NCI-H2196 (cell line): Measurements from ENCODE around the gene CAMTA1.

Source experiments
- DNase-seq: peaks from one replicate; lab custom pipeline; 2025; ENCODE audit not compliant: unreplicated experiment; lab: John Stamatoyannopoulos, UW

CAMTA1 gene

DNA sequence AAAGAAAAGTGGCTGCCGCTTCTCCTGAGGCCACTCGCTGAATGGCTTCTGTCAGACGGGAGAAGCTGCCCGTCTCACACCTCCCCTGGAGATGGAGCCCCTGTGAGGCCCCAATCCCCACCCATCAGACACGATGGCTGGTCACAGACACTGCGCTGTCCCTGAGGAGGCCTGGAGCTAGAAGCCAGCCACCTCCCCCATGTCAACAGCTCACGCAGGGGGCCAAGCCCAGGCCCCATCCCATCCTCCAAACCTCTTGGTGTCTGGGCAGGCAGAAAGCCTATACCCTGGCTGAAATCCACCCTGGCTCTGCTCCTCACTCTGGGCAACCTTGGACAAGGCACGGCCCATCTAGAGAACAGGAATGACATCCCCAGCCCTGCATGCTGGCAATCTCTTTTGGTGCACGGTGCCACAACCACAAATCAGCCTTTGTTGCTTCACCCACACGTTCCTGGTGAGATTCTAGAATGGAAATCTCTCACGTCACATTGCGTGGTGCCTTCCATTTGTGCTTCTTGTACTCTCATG is 711.9 kb downstream of the CAMTA1 start:
- DNase-seq = no peak

DNA sequence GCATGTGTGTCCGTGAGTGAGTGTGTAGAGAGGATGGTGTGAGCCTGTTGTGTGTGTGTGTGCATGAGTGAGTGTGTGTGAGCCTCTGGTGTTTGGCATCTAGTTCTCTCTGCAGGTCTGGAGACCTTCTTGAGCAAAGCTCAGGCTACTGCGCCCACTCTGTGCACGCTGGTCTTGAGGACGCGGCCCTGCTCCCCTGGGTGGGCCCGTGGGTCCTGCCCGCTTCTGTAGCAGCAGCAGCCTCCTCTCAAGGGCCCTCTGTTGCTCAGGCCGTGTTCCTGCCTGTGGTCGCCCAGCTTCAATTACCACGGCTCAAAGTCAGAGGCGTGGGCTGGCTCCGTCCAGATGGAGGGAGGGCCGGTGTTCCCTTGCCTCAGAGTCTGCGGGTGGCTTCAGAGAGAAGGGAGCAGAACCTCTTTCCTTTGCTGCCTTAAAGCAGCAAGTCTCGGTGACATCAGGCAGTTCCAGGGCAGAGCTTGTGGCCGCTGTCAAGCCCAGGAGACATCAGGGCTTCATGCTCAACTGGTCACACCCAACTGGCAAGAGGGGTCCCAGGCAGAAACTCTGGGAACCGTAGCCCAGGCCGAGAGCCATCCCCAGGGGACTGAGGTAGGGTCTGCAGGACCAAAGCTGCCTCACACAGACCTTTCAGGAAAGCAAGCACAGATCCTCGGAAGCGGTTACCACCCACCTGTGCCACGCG is 715.3 kb downstream of the CAMTA1 start:
- no peak for DNase-seq

DNA sequence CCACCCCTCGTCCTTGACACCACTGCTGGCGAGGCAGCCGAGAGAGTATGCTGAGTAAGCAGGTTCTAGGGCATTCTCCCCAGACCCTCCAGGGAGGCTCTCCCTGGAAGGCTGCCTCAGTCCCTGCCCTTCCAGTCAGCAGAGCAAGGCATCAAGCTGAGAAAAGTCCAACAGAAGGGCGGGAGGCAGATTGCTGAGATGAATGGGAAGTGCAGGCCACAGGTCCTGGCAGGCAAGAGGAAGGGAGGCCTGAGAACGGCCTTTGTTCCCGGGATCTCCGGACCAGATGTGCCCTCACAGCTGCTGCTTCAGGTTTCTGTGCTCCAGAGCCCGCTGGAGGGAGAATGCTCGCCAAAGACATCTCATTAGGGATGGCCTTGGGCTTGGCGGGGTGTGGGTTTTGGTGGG is 715.8 kb downstream of the CAMTA1 start:
- no peak for DNase-seq

DNA sequence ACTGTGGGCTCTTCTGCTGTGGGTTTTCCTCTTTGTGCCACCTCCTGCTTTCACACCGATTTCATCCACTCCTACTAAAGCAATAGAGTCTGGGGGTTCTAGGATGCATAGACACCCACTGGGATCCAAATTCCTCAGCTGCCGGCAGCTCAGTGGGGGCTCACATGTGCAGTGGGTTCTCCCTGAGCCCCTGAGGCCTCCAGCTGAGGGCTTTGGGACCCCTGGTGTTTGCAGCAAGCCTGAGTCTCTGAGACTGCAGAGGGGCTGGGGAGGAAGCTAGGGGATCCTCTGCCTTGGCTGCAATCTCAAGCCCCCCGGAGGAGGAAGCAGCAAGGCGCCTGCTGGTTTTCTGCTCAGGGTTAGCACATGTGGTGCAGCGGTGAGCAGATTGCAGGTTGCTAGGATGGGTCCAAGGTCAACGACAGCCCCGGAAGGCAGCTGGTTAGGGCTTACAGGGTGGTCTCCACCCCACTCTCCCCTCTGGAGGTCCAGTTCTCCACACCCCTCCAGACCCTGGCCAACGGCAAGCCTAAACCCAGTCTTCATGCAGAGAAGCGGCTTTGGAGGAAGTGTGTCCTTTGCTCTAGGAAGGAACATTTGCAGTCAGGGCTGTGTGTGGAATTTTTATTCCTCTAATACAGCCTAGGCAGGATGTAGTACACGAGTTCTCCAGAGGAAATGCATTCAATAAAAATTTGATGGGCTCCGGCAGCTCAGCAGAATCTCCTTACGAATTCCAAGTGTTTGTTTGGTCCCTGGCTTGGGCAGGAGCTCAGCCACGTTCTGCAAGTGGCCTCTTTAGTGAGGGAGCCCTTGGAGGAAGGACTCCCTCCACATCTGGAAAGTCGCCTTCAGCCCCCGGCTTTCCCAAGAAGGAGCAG is 716.7 kb downstream of the CAMTA1 start:
- no peak for DNase-seq

DNA sequence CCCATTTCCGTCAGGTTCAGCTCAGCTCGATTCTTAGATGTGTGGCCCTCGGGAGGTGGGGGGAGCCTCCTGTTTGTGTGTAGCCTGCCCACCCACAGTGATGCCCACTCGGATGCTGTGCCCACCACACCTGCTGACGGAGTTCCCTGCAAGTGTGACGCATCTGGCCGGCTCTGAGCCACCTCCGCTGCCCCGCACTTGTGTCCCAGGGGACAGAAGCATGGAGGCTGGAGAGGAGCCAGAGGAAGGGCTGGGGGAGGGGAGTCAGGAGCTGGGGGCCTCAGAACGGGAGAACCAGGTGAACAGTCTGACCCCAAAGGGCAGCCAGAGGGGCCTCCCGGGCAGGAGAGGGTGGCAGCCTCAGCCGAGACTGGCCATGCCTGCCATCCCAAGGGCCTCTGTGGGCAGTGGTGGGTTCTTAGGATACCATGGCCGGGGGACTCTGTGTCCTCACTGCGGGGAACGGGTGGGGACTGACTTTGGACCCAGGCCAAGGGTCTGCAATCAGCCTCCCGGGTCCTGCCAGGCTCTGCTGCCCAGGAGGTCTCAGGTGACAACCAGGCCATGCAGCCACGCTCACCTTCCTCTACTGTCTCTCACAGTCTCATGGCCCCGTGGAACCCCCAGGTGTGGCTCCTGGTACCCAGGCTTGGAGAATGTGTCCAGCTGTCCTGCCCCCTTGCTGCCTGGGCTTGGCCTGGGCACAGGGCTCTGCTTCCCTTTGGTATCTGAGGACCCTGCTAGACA is 718.6 kb downstream of the CAMTA1 start:
- no peak for DNase-seq

DNA sequence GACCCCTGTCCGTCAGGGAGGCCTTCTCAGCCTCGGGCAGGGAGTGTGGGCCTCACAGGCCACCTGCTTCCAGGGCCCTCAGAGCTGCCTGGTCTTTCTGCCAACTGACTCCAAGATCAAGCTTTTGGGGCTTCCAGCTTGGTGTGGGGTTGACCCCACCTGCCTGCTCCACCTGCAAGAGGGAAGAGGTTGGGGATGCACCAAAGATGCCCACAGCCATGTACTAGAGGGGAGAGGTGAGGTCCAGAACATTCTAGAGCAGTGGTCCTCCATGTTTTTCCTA is 719.1 kb downstream of the CAMTA1 start:
- DNase-seq = no peak

DNA sequence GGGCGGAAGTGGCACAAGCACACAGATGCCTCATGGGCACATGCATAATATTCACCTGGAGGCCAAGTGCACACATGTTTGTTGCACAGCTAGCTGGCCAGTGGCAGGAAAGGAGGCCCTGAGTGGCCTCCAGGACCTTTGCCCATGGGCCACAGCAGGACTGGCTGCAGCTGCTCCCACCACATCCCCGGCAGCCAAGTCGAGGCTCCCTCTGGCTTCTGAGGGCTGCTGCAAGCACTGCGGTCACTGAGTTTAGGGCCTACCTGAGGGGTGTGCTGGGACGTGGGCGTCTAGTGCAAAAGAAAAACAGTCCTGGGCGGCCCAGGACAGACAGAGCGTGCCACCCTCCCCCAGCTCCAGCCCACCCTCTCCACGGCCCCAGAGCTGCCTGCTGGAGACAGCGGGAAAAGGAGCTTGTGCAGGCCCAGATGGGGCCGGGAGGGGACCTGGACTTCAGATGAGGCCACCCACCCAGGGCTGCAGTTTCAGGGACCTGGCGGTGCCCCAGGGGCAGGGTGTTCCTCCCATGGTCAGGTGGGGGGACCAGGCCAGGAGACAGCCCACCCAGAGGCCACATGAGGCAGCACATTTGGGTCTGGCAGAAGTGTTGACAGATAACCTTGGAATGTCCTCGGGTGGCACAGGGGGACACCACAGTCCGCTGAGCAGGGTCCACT is 720.0 kb downstream of the CAMTA1 start:
- no peak for DNase-seq

DNA sequence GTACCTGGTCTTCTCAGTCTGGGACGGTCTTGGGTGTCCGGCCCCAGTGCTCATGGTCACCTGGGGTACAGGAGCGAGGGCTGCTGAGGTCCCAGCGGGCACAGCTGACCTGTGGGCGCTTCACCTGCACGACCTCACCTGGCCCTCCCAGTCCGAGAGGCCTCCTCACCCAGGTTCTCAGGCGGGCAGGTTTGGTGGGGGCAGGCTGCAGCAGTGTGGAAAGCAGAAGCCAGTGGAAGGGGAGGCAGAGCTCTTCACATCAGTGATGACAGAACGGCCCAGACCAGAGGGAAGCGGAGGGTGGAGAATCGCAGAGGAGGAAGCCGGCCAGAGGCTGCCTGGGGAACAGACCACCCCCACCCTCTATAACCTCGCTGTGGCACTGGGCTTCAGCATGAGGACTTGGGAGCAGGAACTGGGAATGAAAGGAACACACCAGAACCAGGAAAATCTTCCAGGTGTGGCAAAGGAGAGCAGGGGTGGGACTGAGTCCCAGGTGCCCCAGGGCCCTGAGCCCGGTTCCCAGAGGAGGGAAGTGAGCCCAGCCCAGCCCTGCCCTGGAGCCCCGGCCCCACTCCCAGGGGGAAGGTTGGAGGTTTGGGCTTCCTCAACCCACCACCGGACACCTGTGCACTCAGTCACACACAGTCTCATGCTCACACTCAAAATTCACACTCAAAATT is 720.7 kb downstream of the CAMTA1 start:
- no peak for DNase-seq

DNA sequence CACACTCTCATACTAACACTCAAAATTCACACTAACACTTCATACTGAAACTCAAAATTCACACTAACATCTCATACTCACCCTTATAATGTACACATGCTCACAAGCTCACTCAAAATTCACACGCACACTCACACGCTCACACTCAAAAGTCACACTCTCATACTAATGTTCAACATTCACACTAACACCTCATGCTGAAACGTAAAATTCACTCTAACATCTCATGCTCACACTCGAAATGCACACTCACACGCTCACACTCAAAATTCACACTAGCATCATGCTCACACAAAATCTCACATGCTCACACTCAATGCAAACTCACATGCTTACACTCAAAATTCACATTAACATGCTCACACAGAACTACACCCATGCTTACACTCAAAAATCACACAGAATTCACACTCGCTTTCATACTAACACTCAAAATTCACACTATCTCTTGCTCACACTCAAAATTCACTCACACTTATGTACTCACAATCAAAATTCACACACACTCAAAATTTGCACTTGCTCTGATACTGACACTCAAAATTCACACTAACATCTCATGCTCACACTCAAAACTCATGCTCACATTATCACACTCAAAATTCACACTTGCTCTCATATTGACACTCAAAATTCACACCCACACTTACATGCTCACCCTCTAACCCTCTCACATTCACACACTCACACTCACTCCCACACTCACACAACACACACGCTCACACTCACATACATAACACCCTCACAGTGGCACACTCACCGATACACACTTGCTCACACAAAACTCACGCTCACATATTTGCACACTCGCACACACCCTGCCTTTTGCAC is 721.4 kb downstream of the CAMTA1 start:
- DNase-seq = no peak

DNA sequence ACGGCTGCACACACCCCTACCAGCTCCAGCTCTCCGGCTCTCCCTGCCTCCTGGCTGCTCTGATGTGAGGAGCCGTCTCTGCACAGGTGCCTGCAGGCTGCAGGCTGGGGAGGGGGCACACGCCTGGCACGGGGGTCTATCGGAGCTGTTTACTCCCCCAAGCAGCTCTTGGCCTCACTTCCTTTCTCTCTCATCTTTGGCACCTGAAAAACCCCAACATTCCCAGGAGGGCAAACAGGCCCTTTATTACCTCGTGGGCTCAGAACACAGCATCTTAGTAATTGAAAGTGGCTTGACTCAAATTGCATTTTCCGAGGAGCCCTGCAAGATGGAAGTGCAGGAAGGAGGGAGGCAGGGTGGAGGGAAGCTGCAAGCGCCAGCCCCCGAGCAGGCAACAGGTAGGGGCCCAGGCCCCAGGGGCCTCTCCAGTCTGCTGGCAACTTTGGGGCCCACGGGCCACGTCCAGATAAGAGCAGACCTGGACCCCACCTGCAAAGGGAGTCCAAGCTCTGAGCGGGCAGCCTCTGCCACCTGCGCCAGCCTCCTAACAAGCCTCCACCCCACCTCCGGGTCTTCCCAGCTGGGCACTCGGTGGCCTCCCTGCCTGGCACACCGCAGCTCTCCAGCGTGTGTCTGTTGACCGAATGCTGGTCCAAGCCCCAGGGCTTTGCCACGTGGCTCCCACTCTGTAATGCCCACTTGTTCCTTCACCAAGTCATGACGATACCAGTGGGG is 722.2 kb downstream of the CAMTA1 start:
- DNase-seq = no peak

DNA sequence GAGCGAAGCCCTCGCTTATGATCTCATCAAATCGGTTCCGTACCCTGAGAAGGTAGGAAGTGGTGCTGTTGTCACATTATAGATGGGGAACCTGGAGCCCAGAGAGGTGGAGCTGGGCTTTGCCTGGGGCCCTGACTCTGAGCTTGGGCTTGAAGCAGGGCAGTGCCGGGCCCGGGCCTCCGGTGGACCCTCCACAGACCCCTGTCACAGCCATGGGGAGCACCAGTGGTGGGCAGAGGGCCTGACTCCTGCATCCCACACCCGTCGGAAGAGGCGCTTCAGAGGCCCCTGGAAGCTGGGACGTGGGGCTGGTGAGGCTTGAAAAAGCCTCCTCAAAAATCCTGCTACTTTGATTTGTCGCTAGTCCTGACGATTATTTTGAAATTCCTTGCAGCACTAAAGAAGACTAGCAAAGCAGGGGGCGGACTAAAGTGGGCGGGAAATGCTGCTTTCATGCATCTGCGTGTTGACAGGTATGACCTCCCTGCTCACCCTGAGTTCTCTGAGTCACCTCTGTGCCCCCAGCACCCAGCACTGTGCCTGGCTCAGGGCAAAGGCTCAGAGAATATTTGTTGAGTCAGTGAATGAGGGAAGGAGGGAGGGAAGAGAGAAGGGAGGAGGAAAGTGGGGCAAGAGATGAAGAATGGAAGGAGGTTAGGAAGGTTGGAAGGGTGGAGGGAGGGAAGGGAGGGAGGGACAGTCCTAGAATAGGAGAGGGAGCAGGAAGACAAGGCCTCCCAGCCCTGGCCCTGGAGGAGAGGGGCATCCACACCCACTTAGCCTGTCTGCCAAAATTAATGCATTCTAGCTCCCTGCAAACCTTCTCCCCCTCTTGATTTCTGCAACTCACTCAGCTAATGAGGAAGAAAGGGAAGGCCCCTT is 723.0 kb downstream of the CAMTA1 start:
- no peak for DNase-seq

DNA sequence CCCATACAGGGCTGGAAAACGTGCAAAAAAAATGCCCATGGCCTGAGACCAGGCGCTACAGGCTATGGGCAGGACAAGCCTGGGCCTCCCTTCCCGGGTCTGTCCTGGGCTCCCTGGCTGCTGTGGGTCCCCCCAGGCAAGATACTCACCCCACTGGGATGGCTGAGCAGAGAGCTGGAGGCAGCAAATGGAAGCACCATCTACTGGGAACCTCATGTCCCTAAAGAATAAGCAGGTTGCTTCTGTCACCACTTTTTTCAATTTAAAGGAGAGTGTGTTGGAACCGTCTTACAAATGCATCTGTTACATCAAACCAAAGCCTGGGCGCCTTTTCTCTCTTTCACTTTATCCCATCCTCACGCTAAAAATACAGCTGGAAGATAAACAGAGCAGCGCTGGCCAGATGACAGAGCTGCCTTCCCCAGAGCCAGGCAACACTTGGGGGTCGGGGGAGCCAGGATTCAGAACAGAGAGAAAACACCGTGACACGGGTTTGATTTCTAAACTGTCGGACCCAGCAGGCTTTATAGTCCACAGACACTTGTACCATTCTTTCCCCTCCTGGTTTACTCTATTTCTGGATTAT is 723.8 kb downstream of the CAMTA1 start:
- no peak for DNase-seq

DNA sequence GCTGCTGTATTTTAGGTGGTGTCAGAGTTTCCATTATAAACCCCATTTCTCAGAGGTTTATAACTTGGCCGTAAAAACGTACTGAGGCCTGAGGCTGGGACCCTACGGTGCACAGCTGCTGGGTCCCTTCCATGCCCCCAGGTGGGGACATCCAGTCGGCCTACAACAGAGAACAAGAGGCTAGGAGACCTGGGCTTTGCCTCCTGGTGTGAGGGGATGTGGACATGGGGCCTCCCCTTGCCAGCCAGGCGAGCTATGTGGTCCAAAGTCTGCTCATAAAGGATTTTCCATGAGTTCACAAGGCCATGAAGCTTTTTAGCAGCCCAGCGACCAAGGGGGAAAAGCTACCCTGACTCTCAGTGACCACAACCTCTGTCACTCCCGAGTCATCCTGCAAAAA is 724.3 kb downstream of the CAMTA1 start:
- DNase-seq = no peak

DNA sequence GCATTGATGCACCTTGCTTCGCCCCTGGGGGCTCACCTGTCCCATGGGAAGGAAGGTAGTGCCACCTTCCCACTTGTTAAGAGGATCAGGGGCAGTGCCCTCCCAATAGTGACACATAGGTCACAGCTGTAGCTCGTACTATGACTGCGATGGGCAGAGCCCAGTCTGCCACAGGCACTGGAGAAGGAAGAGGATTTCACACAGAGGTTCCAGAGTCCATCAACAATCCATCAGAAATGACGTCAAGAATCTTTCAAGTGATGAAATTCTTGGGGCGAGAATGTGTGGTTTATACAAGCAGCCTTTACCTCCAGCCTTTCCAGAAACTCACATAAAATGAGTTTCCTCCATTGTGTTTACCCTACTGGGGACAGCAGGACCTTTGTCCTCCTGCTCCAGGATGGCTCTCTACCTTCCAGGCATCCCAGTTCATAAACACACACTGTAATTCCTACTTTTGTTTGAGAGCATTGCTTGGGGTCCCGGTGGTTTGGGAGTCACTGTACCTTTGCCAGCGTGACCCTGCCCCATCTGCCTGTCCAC is 725.2 kb downstream of the CAMTA1 start:
- DNase-seq = no peak

DNA sequence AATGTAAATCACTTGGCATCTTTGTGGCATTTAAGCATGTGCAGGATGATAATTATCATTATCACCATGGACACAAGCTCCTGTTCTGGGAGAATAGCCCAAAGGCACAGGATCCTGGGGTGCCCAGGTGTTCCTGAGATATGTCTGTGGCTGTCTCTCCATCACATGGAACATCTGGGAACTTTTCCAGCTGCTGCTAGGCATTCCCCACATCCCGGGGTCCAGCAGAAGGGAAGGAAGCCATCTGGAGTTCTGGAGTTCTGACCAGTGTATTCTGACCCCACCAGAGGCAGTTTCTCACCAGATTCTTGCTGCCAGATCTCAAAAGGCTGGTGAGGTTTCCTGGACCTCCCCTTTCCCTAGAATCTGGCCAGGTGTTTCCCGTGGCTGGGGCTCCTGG is 726.1 kb downstream of the CAMTA1 start:
- no peak for DNase-seq

DNA sequence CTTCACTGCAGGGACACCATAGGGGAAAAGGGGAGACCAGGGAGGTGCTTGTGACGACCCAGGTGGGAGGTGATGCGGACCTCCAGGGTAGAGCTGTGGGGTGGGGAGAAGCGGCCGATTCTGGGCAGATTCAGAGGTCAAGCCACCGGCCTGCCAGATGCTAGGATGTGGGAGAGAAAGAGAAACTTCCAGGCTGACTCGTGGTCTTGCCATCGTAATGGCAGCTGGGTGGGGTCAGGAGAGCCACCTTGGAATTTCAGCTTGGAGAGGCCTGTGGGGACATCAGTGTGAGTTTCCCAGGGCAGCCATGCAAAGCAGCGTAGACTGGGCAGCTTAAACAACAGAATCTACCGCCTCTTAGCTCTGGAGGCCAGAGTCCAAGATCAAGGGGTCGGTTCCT is 727.8 kb downstream of the CAMTA1 start:
- DNase-seq = no peak

DNA sequence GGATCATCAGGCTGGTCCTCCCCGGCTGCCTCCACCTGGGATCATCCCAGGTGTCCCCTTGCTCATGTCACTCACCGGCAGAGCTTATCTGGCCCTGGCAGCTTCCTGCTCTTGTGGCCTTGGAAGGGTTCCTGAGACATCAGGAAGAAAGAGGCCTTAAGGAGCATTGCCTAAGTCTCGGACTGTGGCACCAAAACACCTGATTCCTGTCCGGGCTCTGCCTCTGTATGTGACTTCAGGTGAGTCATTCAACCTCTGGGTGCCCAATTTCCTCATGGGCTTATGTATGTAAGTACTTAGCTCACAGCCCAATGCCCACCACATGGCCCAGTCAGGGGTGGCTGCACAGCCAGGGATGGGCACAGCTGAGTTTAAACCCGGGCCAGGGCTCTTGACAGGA is 729.9 kb downstream of the CAMTA1 start:
- no peak for DNase-seq
